HG03196 (cell line): ENCODE results near the gene ACKR2.
A peak's percentile ranks its signal among the peaks of the same experiment; 100 is the strongest.
"Not testable (repeated sequence)": the region's sequence is repeated elsewhere in the genome, so short reads cannot be mapped to it uniquely, and the experiment has no call there.

Experiments
- ATAC-seq: cut with Tn5 transposase; IDR thresholded peaks from one replicate; pipeline ENCODE4 v1.9.1; 2021; ENCODE audit not compliant: unreplicated experiment

The ACKR2 gene

DNA sequence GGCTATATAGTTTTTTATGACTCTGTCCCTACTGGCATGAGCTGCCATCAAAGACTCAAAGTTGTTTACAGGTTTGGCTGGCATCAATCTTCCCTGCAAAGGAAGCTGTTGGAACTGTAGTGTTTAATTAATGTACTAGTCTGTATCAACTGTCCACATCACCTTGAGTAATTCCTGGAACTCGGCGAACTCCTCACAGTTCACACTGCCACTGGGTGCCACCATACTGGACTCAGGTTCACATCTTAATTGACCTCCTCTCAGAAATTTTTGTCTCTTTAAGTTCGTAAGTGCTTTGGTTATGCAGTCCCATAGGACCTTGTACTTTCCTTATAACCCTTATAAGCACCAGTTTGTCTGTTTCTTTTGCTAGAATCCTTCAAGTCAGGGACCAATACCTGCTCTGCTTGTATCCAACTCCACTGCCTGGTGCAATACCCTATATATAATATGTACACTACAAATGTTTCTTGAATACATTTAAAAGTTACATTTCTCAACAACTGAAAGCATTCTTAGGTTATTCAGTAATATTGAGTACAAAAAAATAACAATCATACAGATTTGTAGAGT is 8.1 kb upstream of the ACKR2 start:
- no peak for ATAC-seq

DNA sequence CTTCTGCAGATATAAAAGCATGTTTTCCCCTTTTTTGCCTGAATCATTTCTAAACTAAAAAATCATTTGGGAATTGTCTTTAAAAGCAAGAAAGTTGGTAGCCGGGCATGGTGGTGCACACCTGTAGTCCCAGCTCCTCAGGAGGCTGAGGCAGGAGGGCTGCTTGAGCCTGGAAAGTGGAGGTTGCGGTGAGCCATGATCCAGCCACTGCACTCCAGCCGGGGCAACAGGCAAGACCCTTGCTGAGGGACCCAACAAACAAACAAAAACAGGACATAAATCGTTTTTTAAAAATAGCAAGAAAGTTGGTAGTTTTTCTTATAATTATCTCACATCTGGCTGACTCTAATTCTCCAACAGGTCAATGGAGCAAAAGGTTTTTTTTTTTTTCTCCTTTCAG is 7.5 kb upstream of the ACKR2 start:
- no peak for ATAC-seq

DNA sequence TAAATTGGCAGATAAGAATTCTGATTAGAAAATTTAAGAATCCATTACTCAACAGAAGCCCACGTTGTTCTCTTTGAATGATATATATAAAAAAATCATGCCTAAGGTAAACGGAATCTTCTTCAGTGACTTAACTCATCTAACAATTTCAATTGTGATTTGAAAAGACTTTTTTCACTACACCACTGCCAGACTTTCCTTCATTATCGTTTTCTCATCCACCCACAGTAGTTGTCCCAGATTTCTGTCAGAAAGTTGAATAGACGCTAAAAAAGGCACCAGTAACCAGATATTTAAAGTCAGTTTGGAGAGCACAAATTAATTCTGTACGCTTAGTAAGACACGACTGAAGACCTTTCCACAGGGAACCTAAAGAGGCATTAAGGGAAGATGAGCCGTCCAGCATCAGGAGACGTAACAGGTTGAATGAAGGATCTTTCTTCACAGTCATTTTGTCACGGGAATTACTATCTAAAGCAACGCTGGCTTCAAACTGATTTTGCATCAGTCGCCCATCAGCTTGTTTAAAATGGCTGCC is 6.3 kb upstream of the ACKR2 start:
- no peak for ATAC-seq

DNA sequence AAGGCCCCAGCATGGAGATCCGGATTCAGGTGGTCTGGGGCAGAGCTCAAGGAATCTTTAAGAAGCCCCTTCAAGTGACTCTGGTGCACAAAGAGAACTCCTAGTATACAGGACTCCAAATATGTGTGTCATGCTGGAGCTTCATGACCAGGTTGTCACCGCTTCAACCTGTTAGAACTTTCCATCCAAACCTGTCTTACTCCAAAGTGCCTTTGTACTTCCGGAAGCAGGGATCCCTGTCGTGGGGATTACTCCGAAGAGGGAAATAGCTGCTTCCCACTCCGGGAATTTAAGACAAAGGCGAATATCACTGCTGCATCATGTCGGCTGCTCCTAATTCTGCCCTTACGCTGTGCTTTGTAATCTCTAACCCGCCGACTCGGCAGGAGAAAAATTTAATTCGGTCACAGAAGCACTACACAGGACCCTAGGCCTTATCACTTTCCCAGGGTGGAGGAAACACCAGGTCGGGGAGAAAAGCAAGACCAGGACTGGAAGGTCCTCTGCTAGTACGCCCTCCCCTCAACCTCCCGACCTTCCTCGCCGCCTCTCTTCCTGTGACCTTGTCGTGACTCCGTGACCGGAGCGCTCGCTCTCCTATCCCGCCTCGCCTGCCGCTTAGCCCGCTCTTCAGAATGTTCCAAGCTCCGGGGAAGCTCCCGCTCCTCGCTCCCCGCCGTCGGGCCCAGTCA is 5.7 kb upstream of the ACKR2 start:
- ATAC-seq: peak; percentile 14

DNA sequence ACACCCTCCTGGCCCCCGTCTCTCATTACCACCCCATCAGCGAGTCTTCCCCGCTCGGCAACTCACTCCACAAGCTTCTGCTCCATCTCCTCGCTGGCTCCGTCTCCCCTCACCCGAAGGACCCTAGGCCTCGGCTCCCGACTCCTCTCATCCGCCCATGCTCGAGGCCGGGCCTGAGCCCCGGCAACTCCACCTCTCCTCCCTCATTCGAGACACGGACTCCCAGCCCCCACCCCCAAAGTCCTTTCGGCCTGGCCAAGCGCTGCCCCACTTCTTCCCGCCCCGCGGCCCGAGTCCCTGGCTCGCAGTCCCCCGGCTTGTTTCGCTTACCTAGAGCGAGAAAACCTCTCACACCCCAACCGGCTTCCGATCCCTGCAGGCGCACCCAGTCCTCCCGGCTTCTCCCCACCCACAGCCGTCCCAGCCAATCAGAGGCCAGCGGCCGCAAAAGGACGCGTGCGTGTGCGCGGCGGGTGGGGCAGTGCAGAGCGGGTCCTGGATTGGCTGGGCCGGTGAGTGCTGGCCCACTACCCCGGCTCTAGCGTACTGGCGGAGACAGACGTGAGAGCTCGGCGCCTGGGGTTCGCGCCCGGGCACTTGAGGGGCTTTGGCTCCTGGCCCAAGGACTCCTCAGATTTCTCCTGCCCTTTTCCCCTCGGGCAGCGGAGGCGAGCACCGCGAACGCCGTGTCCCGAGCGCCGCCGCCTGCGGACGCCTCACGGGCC is 5.0 kb upstream of the ACKR2 start, which contains the start of gene HIGD1A:
HIGD1A (minus strand) TSS at position 385 of the 725 bp plus-strand sequence. CDS start 10,237 bp downstream, outside the sequence.
- ATAC-seq: peak; percentile 98

DNA sequence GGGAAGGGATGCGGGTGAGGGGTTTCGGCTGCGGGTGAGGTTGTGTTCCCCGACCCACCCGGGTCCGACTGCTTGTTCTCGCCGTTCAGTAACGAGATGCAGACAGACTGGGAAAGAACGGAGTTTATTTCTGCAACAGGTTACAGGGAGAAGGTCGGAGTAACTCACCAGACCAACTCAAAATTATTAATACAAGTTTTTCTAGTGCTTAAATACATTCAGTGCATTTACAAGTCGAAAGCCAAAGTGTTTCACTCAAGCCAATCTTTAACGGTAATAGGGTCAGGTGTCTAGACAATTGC is 4.5 kb upstream of the ACKR2 start:
- ATAC-seq: no peak

DNA sequence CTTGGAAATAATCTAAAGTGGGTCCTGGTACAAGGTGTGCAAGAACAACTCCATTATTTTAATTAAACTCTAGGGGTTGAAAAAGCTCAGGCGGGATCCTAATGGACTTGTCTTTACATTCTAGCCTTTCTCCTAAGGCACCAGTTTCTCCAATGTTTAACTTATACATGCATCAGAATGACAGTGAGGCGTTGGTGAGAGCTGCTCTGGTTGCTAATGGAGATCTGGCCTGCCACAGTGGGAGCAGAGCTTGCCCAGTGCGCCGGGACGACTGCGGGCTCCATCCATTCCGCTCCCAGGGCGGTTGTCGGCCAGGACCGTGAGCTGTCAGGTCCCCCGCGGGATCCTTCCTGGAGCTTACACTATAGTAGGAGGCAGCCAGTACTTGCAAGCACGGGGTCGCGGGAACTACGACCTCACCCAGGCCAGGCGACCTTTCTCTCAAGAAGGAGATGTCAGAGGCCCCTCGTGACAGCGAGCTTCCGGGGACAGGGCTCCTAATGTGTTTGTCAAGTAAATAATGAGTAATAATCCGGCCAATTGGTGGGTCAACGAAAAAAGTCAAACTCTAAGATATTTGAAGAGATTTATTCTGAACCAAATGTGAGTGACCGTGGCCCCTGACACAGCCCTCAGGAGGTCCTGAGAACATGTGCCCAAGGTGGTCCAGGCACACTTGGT is 4.0 kb upstream of the ACKR2 start:
- no peak for ATAC-seq

DNA sequence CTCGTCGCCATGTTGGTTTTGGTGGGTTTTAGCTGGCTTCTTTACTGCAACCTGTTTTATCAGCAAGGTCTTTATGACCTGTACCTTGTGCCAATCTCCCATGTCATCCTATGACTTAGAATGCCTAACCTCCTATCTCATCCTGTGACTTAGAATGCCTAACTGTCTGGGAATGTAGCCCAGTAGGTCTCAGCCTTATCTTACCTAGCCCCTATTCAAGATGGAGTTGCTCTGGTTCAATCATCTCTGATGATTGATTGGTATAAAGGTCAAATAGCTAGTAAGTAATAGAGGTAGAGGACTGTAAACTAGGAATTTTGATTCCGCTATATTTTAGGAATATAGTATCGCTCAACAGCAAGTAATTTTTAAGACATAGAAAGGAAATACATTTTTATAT is 1.3 kb upstream of the ACKR2 start:
- no peak for ATAC-seq

DNA sequence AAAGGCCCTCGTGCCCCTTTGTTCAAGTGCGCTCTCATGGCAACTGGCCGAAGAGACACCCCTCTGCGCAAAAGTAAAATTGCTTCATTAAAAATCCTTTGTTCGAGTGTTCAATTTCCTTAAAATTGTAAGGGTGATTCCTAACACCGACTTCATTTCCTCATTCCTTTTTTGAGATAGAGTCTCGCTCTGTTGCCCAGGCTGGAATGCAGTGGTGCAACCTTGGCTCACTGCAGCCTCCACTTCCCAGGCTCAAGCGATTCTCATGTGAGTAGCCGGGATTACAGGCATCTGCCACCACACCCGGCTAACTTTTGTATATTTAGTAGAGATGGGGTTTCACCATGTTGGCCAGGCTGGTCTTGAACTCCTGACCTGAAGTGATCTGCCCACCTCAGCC is 1.5 kb downstream of the ACKR2 start:
- not testable (repeated sequence) for ATAC-seq

DNA sequence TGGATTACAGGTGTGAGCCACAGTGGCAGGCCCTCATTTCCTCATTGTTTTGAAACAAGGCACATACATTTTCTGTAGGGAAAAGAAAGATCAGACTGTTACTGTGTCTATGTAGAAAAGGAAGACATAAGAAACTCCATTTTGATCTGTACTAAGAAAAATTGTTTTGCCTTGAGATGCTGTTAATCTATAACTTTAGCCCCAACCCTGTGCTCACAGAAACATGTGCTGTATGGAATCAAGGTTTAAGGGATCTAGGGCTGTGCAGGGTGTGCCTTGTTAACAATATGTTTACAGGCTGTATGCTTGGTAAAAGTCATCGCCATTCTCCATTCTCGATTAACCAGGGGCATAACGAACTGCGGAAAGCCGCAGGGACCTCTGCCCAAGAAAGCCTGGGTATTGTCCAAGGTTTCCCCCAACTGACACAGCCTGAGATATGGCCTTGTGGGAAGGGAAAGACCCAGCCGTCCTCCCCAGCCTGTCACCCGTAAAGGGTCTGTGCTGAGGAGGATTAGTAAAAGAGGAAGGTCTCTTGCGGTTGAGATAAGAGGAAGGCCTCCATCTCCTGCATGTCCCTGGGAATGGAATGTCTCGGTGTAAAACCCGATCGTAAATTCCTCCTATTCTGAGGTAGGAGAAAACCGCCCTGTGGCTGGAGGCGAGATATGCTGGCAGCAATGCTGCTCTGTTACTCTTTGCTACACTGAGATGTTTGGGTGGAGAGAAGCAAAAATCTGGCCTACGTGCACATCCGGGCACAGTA is 2.1 kb downstream of the ACKR2 start:
- not testable (repeated sequence) for ATAC-seq

DNA sequence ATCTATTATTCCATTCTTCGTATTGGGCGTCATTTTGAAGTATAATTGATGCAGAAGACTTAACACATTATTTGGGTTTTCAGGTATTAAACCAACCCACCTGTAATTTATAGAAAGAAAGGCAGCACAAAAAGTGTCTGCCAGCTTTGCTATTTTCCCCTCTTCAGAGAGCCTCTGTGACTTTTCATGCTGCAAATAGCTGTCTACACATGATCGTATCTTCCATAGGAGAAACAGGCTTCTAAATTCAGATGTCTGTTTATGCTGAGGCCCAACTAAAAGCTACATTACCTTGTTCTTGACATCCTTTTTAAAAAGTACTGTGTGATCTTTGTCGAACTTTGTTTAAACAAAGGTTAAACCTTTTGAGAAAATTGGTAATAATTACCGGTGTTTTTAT is 5.0 kb downstream of the ACKR2 start:
- ATAC-seq: no peak

DNA sequence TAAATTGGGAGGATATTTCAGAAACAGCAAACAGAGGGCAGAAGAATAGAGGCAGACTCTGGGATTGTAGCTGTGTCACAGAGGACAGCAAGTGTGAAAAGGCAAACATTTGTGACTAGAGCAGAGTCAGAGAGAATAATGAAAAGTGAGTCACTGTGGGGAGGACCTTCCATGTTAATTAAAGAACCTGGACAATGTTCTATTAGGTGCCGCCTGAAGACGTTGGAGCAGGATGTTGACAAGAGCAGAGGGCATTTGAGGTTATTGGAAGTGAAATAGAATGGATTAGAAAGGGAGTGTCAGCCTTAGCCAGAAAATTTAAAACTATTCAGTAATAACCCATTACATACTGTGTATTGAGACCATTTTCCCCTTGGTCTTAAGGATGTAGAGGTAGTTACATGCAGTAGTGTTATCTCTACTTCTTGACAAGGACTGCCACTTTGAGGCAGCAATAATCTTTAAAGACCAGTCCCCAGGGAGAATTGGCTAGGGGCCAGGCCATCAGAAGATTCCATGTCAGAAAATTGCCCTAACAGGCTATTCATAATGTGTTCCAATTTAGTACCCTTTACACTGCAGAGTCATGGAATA is 5.8 kb downstream of the ACKR2 start:
- no peak for ATAC-seq

DNA sequence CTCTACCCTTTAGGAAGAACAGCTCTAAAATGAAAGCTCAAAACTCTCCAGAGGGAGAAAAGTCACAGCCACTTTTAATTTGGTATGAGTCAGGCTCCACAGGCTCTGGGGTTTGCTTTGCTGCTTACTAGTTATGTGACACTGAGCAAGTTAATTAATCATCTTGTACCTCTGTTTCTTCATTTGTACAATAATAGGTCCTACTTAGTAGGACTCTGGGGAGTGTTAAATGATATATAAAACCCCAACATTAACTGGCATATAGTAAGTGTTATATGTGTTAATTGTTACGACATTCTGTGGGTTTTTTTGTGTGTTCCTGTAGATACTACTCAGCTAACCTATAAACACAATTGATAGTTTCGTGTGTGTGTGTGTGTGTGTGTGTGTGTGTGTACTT is 6.6 kb downstream of the ACKR2 start:
- ATAC-seq: no peak

DNA sequence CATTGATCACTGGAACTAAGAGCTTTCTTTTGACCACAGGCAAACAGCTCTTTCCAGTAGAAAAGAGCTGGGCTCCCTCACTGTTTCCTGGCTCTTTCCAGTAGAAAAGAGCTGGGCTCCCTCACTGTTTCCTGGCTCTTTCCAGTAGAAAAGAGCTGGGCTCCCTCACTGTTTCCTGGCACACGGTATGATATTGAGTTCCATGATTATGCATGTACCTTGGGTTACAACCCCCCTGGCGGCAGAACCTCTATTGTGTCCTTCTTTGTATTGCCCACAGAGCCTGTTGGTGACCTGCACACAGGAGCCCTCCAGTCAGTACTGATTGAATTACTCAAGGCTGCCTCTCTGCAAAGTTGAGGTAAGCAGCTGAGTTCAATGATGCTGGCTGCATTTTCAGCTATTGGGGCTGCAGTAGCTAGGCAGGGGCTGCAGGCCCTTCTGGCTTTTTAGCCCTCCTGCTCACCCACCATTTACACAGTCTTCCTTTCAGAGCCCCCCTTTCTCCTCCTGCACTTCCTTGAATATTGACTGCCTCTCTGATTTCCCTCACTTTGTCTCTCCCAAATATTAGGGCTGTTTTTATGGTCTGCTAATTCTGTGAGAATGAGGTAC is 10.2 kb downstream of the ACKR2 start:
- no peak for ATAC-seq

DNA sequence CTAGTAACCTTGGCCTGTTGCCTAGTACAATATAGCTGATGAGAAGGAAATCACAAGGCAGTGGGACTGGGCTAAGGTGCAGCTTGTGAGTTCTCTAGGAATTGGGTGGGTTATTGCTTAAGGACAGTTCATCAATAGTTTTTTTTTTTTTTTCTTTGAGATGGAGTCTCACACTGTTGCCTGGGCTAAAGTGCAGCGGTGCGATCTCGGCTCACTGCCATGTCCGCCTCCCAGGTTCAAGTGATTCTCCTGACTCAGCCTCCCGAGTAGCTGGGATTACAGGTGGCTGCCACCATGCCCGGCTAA is 11.5 kb downstream of the ACKR2 start:
- no peak for ATAC-seq

DNA sequence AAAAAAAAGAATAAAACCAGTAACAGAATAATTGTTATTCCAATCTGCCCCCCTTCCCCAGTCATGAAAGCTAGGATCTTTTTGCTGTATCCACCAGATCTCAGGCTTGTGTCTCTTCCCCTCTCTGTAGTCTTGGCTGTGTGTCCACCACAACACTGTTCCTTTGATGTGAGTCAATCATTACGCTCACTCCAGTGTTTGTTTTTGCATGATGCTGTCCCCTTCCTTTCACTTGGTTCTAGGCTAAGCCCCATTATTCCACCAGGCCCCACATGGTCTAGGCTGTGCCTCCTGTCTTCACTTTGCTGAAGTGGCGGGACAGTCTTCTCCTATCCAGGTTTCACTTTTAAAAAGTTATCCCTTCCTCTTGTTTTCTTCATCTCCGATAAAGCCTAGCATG is 13.6 kb downstream of the ACKR2 start:
- no peak for ATAC-seq

DNA sequence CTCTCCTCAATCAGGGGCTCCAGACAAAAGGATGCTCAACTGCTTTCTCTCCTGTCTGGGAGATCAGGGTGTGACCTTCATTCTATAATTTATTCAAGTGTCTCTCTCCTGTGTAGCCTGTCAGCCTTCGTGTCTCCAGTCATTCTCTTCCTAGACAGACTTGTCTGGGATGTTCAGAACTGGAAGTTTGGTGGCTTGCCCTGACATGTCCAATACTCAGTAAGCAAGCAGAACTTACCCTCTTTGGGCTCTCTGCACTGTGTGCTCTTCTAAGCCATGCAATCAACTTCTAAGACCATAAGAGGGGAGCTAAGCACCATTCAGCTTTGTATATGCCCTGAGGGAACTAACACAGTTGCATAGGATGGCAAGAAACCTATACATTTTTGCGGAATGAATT is 14.1 kb downstream of the ACKR2 start:
- ATAC-seq: no peak

DNA sequence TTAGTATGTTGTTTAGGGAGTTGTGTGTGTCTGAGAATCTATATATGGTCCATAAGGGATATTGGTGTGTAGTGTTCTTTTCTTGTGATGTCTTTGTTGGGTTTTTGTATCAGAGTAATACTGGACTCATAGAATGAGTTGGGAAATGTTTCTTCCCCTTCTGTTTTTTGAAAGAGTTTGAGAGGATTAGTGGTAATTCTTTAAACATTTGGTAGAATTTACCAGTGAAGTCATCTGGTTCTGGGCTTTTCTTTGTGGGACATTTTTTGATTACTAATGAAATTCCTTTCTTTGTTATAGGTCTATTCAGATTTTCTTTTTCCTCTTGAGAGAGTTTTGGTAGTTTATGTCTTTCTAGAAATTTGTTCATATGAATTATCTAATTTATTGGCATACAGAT is 16.9 kb downstream of the ACKR2 start:
- no peak for ATAC-seq

DNA sequence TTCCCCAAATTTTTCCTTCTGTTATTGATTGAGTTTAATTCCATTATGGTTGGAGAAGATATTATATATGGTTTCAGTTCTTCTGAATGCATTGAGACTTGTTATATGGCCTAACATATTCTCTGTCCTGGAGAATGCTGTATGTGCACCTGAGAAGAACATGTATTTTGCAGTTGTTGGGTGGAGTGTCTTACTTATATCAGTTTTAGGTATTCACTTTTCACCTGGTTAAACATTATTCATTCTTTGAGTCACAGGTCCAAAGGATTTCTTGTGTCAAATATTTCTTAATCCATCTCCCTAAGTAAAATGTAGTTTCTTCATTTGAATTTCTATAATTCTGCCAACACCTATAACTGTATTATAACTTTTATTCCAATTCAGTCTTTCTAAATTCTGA is 17.8 kb downstream of the ACKR2 start:
- no peak for ATAC-seq

DNA sequence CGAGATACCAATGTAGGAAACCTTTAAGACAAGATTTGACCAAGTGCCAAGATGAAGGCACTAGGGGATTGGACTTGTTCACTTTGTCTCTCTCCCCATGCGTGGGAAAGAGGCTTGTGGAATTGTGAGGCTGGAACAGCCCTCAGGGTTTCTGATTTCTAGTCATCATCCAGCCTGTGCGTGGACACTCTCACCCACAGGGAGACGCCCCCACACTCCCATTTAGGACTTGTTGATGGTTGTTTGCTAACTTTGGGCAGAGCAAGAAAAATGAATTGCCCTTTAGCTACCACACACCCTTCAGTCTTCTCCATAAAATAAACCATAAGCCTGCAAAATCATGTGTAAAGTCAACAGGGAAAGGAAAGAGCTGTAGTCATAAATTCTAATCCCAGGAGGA is 18.4 kb downstream of the ACKR2 start:
- ATAC-seq: no peak
